Colonic mucosa (tissue), 4 donors: ENCODE data around the gene MYH7. TPM values are rescaled to one million over a fixed set of nuclear protein-coding genes. Genes with fewer than 3 reads are reported as not detected.

Source experiments
- DNase-seq: peaks from one replicate; pipeline ENCODE4 v3.0.0-alpha.2; 2020
- H3K27ac ChIP-seq: fragments of 200-600 bp; one replicate; pipeline ENCODE4 v1.8.0; 2021
- H3K27me3 ChIP-seq: fragments of 200-600 bp; one replicate; pipeline ENCODE4 v1.8.0; 2021
- H3K36me3 ChIP-seq: fragments of 200-600 bp; one replicate; pipeline ENCODE4 v1.8.0; 2021
- H3K4me1 ChIP-seq: fragments of 200-600 bp; one replicate; pipeline ENCODE4 v1.8.0; 2021; ENCODE audit warnings: mild to moderate bottlenecking
- H3K4me3 ChIP-seq: fragments of 200-600 bp; one replicate; pipeline ENCODE4 v1.8.0; 2021
- H3K9ac ChIP-seq, 2 donors: one replicate each; pipeline ENCODE4 v1.7.0; 2013; ENCODE audit warnings: control low read depth in 2 of 2, low read depth in 2 of 2, low read length in 2 of 2
- H3K9me3 ChIP-seq: fragments of 200-600 bp; one replicate; pipeline ENCODE4 v1.8.0; 2021
- intact Hi-C: fragments of 100-400 bp; cut with DNase I; formaldehyde crosslinking; loops from one replicate; pipeline ENCODE4 v1.14.1; 2022
- total RNA-seq, 2 donors: library from RNA; stranded (reverse); fragmentation: NEBNext Ultra II Directional in 1 of 2; extraction: Animal tissue kit (Norgen Biotek cat#: 25700) in 1 of 2; gene quantifications; one replicate each; pipeline ENCODE4 v1.2.1, GENCODE V29; 2021
- TF ChIP-seq, protein P1 (sequence below): fragments of 200-600 bp; IDR thresholded peaks from one replicate; pipeline ENCODE4 v1.8.0; 2022; ENCODE audit warnings: antibody characterized with exemption, mild to moderate bottlenecking
- donor health status: healthy.
- donor health status: DM: no; HTN: no; CAD: no.
- donor health status: DM: no; HTN: no; CAD: no.

Gene MYH7
- total RNA-seq, 2 donors from 2014 or later: 1.2 TPM; not detected in 1

DNA sequence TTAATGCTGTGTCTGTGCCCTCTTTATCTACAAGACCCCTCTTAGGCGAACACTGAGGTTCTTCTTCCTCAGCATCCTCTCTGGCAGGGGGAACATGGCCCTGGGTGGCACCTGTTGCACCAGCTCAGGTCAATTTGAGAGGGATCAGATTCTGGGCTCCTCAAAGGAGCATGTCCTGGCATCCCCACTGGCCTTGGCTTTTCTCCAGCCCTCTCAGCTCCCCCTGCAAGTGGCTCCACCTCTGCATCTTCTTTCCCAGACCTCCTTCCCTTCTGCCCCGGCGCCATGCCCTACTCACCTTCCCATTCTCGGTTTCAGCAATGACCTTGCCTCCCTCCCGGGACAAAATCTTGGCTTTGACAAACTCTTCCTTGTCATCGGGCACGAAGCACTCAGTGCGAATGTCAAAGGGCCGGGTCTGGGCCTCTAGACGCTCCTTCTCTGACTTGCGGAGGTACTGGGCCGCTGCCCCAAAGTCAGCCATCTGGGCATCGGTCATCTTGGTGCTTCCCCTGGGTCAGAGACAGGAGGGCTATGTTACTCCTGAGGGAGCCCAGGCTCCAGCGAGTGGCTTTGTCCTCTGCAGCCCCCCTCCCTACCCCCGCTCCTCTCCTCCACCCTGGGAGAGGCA is 28.6 kb downstream of the MYH7 start:
- no peak overlapping the region for H3K9ac ChIP-seq
- TF ChIP-seq, protein P1, sequence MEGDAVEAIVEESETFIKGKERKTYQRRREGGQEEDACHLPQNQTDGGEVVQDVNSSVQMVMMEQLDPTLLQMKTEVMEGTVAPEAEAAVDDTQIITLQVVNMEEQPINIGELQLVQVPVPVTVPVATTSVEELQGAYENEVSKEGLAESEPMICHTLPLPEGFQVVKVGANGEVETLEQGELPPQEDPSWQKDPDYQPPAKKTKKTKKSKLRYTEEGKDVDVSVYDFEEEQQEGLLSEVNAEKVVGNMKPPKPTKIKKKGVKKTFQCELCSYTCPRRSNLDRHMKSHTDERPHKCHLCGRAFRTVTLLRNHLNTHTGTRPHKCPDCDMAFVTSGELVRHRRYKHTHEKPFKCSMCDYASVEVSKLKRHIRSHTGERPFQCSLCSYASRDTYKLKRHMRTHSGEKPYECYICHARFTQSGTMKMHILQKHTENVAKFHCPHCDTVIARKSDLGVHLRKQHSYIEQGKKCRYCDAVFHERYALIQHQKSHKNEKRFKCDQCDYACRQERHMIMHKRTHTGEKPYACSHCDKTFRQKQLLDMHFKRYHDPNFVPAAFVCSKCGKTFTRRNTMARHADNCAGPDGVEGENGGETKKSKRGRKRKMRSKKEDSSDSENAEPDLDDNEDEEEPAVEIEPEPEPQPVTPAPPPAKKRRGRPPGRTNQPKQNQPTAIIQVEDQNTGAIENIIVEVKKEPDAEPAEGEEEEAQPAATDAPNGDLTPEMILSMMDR: no peak

DNA sequence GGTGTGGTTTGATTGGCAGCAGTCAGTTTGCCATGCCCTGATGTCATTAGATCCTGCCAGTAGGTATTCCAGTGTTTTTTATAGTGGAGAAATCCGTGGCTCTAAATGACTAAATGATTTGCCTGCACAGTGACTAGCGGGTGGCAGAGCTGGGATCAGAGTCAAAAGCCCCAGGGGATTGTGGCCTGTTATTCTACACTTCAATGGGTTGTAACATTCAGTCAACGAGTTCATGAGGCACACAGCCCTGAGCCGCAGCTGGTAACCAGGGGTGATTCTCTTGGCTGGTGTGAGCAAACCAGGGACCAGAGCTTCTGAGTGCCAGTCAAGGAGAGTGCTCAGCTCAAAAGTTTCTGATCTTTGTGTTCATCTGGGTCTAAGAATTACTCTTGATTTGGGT is 29.2 kb downstream of the MYH7 start:
- H3K4me3 ChIP-seq: no peak overlapping the region
- H3K36me3 ChIP-seq: no peaks in the 10 kb centered on the region
- intact Hi-C loops: no loop called here
- H3K27ac ChIP-seq: no peak overlapping the region
- DNase-seq: no peak
- no peaks in the 10 kb centered on the region for H3K4me1 ChIP-seq
- TF ChIP-seq, protein P1: no peak
- no peak overlapping the region for H3K9ac ChIP-seq
- no peaks in the 10 kb centered on the region for H3K9me3 ChIP-seq
- H3K27me3 ChIP-seq: no peaks in the 10 kb centered on the region

More for the DNA sequence above, 28.6 kb downstream of the MYH7 start:
- Histone ChIP-seq H3K9me3 (no peaks in the 10 kb centered on the region), H3K27me3 (no peaks in the 10 kb centered on the region), H3K36me3 (no peaks in the 10 kb centered on the region), H3K27ac (no peak overlapping the region), H3K4me3 (no peak overlapping the region), H3K4me1 (no peaks in the 10 kb centered on the region)
- no peak for DNase-seq
- intact Hi-C loops: no loop called here

DNA sequence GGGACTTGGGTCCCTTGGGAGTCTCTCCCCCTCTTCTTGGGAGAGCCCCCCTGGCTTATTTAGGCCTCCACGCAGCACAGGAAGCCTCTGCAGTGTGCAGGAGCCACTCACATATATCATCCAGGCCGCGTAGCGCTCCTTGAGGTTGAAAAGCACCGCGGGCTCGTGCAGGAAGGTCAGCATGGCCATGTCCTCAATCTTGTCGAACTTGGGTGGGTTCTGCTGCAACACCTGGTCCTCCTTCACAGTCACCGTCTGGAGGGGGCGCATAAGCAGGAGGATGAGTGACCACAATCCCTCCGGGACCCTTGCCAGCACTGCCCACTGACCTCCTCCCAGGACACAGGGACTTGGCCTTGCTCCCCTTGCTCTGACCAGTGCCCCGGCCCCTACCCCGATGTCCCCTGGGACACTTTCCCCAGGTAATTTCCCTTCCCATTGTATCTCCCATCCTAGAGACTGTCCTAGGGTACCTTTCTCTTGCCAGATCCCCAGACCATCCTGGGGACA is 29.9 kb downstream of the MYH7 start:
- H3K36me3 ChIP-seq: no peaks in the 10 kb centered on the region
- DNase-seq: no peak
- intact Hi-C loops: no loop called here

DNA sequence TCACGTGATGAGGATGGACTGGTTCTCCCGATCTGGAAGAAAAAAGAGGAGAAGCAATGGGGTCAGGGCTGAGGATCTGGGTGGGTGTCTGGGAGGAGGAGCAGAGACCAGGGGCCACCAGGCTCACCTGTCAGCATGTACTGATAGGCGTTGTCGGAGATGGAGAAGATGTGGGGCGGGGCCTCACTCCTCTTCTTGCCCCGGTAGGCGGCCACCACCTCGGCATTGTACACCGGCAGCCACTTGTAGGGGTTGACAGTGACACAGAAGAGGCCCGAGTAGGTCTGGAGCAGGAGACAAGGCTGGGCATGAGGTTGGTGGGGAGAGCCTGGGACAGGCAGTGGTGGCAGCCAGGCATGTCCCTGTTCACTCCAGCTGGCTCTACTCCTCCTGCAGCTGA is 30.4 kb downstream of the MYH7 start:
- Histone ChIP-seq H3K4me1 (no peaks in the 10 kb centered on the region), H3K9ac (no peak overlapping the region), H3K27ac (no peak overlapping the region), H3K36me3 (no peaks in the 10 kb centered on the region), H3K9me3 (no peaks in the 10 kb centered on the region), H3K4me3 (no peak overlapping the region), H3K27me3 (no peaks in the 10 kb centered on the region)
- TF ChIP-seq, protein P1: no peak
- intact Hi-C loops: no loop called here
- no peak for DNase-seq

More for the DNA sequence above, 29.9 kb downstream of the MYH7 start:
- no peaks in the 10 kb centered on the region for H3K27me3 ChIP-seq
- H3K4me1 ChIP-seq: no peaks in the 10 kb centered on the region
- H3K9me3 ChIP-seq: no peaks in the 10 kb centered on the region
- no peak overlapping the region for H3K9ac ChIP-seq
- TF ChIP-seq, protein P1: no peak
- no peak overlapping the region for H3K4me3 ChIP-seq
- H3K27ac ChIP-seq: no peak overlapping the region

DNA sequence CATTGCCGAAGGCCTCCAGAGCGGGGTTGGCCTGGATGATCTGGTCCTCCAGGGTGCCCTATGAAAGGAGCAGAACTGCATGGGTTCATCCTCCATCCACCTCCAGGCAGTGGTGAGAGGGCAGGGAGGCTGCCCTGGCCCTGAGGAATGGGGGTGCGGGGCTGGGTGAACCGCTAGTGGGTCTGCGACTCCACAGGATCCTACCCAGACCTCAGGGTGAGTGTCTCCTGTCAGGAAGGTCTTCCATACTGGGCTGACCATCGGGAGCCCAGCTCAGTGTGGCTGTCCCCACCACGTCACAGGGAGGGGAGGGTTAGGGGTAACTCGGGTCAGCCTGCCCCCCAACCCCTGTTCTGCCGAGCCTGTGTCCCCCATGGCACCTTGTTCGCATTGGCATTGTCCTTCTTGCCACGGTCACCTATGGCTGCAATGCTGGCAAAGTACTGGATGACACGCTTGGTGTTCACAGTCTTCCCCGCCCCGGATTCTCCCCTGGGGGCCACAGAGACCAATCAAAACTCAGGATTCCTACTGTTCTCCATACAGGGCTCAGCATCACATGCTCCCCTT is 31.0 kb downstream of the MYH7 start:
- Histone ChIP-seq H3K27me3 (no peaks in the 10 kb centered on the region), H3K9me3 (no peaks in the 10 kb centered on the region), H3K4me3 (no peak overlapping the region), H3K9ac (no peak overlapping the region), H3K27ac (no peak overlapping the region), H3K36me3 (no peaks in the 10 kb centered on the region), H3K4me1 (no peaks in the 10 kb centered on the region)
- no peak for DNase-seq
- TF ChIP-seq, protein P1: no peak
- intact Hi-C loops: no loop called here
